COR-L47 (cell line): ENCODE measurements around the gene SRSF1.
A peak's percentile ranks its signal among the peaks of the same experiment; 100 is the strongest.
"Not testable (repeated sequence)": the region's sequence is repeated elsewhere in the genome, so short reads cannot be mapped to it uniquely, and the experiment has no call there.

Source experiments
- DNase-seq: peaks from one replicate; lab custom pipeline; 2025; lab: John Stamatoyannopoulos, UW

The SRSF1 gene, protein sequence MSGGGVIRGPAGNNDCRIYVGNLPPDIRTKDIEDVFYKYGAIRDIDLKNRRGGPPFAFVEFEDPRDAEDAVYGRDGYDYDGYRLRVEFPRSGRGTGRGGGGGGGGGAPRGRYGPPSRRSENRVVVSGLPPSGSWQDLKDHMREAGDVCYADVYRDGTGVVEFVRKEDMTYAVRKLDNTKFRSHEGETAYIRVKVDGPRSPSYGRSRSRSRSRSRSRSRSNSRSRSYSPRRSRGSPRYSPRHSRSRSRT

DNA sequence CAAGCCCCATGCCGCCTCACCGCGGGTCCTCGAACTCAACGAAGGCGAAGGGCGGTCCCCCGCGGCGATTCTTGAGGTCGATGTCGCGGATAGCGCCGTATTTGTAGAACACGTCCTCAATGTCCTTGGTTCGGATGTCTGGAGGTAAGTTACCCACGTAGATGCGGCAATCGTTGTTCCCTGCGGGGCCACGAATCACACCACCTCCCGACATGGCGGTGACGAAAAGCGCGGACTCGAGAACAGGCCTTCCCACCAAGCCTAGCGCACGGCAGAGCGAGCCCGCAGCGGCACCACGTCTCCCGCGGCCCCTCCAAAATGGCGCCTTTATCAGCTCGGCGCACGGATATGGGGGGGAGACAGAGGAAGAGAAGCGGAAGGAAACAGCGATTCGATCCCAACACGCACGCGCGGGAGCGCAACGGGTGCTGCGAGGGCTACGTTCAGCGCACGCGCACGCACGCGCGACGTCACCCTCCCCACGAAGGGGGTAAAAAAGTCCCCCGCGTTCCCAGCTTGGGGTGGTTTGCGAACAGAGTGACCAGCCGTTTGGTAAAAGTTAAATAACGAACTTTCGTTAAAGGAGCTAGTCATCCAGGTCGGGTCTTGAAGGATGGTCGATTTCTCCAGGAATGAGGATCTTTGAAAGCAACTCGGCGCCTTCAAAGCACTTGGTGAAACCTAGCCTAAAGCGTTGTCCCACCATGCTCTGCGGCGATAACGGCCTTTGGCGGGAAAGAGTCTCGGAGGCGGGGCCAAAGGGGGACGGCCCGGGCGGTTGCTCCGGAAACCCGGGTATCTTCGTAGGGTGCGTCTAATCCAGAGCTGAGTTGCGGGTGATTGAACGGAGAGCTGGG, at the start of gene SRSF1:
Gene SRSF1, minus strand, starts transcription at position 323 of the 857 bp plus-strand sequence. Its CDS starts 109 bp downstream, at position 214.
- peak; percentile 99 for DNase-seq

DNA sequence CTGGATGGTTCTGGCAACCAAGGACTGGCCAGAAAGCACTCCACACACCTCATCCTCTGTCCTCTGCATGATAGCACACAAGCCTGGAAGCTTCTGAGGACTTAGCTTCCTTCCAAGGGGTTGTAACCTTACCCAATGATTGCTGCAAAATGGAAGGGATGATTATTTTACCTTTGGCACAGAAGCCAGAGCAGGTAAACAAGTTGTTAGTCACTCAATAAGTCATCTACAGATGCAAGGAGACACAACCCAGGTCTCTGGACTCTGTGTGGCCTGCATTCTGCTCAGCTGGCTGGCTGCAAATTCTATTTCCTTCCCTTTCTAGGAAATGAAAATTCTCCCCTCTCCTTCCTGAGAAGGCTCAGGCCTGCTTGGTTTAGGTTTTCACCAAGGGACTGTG, 49.4 kb upstream of the SRSF1 start:
- DNase-seq: no peak

DNA sequence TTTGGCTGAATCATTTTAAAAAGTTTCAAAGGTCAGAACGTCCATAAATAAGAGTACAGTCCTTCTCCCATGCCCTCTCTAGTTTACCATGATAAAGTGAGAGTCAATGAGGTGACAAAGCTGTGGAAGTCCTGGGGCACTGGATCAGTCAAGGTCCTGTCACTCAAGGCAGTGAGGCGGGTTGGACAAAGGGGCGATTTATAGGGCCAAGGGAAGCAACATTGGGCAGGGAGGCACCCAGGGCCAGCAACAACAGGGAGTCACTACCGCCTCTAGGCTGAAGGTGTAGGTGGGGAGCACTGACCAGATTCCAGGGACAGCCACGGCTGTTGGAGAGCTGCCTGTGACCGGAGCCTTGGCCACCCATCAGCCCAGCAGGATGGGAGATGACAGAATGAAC, 47.6 kb upstream of the SRSF1 start:
- DNase-seq: no peak

DNA sequence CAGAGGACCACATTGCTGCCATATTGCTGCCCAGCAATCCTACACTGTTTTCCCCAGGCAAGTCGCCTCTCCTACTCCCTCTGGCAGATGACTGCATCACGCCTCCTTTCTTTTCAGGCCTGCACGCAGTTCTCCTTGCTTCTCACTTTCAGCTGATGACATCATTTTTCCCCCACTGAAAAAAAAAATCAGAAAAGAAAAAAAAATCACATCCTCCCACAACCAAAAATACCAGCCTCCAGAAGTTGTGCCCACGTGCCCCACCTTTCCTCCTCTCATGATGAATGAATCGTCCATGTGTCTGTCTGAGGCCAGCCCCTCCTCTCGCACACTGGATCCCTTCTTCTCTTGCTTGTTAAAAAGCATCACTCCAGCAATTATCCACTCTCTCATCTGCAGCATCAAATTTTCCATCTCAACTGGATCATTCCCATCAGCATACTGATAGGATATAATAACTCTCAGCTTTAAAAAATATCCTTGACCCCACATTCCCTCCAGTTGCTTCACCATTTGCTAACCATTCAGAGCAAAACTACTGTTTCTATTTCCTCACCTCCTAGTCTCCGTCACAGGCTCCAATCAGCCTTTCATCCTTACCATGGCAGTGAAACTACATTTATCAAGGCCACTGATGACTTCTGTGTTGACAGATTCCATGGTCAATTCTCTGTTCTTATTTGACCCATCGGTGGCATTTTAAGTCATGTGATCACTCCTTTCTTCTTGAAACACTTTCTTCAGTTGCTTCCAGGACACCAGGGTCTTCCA, 46.1 kb upstream of the SRSF1 start:
- no peak for DNase-seq

DNA sequence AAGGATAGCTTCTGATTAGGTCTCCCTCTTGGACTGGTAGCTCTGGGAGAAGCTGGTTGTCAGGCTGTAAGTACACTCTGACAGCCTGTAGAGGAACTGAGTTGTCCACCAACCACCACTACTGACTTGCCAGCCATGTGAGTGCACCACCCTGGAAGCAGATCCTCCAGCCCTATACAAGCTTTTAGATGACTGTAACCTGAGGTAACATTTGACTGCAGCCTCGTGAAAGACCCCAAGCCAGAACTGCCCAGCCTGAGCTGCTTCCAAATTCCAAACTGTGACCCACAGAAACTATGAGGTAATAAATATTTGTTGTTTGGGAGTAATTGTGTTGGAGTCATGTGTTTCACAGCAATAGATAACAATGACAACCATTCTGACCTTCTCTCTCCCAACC, 45.4 kb upstream of the SRSF1 start:
- DNase-seq: no peak

DNA sequence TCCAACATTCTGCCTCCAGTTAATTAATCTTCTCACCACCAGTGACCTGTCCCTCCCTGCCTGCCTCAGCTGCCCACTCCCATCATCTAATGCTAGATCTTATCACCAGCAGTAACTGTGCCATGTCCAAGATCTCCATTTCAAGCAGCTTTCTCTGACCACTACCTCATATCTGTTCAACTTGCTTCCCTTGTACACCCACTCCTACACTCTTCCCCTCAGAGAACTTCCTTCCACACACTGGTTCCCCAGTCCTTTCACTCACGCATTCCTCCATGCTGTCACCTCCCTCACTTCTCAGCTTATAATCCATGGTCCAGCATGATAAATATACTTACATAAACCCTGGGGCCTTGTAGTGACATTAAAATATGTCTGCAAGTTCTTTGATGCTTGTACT, 44.4 kb upstream of the SRSF1 start:
- no peak for DNase-seq

DNA sequence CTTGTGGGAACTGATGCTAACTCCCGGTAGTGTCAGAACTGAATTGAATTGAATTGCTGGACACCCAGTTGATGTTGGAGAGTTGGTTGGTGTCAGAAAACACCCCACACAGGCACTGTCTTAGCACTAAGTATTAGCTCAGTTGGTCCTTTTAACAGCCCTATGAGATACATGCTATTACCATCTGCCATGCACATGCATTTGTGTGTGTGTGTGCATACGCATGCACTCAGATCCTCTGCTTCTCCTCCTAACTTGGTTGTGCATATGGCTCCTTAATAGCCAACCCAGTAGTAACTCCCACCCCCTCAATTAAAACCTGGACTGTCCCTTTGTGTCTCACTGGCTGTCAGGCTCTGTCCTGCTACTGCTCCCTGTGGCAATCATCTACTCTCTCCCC, 43.9 kb upstream of the SRSF1 start:
- no peak for DNase-seq

DNA sequence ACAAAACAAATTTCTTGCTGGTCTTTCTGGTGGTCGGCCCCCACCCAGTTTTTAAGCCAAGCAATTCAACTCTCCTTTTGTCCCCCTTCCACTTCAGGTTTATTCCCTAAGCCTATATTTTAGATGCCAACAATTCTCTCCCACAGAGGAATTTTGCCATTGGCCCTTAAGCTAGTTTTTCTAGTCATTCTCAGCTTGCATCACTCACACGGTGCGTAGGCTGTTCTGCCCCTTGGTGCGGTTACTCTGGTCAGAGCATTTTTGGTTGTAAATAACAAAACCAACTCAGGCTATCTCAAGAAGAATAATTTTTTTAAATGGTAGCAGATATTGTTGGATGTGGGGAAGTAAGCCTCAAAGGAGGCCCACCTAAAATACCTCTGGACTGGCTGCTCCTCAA, 42.5 kb upstream of the SRSF1 start:
- no peak for DNase-seq

DNA sequence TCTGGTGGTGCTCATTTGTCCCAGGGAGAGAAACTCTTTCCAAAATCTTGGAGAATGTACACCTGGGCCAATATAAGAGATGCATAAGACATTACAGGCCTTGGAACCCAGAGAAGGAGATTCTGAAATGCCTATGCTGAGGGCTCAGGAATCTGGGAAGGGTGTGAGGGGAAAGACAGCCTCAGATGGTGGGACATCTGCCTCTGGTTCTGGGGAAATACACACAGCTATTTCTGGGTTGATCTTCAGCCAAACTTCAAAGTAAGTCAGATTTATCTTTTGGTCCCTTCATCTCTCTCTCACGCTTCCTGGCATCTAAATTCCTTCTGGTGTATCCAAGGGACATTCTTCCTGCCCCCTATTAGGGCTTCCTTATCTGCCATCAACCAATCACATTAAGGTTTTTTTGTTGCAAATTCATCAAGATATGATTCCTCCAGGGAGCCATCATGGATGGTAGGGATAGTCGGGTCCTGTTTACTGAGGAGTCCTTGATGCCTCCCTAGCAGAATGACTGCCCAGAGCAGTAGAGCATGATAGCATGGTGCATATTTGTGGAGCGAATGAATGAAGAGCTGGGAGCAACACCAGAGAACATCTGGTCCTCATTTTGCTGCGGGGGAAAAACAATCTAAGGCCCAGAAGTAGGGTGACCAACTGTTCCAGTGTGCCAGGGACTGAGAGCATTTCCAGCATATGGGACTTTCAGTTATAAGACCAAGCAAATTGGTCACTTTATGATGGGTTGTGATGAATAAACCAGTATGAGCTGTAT, 40.5 kb upstream of the SRSF1 start:
- DNase-seq: no peak

DNA sequence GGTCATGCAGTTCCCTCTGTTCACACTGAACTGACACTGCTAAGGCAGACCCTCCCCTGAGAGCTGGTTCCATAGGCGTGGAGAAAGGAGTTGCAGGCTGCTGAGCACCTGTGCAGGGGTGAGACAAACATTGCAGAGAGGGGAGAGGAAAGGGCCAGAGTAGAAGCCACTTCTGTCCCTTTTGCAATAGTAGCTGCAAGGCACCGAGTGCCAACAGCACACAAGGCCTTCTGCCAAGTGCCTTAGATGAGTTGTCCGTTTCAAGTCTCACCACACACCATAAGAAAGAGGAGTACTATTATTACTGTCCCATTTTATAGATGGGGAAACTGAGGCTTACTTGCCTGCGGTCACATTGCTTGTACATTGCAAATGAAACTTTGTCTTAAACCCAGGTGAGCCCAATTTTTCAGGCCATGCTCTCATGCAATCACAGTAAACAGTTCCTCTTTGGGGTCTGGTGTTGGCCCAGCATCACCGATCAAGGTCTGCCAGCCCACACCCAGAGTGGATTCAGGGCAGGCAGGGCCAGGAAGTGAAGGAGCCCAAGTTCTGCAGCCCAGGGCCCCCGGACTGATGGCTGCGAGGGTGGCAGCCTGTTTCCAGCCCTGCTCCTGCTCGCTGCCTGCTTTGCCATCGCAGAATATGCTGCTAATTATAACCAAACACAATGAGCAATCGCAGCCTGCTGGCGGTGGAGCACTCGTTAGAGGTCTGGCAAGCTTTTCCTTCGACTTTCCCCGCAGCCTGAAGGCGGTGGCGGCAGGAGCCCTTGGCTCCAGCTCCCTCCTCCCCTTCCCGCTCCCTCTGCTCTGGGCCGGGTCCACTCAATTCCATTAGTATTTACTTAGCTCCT, 39.4 kb upstream of the SRSF1 start:
- DNase-seq: no peak

DNA sequence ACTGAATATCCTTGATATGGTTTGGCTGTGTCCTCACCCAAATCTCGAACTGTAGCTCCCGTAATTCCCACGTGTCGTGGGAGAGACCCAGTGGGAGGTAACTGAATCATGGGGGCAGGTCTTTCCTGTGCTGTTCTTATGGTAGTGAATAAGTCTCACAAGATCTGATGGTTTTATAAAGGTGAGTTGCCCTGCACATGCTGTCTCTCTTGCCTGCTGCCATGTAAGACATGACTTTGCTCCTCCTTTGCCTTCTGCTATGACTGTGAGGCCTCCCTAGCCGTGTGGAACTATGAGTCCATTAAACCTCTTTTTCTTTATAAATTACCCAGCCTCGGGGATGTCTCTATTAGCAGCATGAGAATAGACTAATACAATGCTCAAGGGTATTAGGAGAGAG, 37.2 kb upstream of the SRSF1 start:
- DNase-seq: not testable (repeated sequence)

DNA sequence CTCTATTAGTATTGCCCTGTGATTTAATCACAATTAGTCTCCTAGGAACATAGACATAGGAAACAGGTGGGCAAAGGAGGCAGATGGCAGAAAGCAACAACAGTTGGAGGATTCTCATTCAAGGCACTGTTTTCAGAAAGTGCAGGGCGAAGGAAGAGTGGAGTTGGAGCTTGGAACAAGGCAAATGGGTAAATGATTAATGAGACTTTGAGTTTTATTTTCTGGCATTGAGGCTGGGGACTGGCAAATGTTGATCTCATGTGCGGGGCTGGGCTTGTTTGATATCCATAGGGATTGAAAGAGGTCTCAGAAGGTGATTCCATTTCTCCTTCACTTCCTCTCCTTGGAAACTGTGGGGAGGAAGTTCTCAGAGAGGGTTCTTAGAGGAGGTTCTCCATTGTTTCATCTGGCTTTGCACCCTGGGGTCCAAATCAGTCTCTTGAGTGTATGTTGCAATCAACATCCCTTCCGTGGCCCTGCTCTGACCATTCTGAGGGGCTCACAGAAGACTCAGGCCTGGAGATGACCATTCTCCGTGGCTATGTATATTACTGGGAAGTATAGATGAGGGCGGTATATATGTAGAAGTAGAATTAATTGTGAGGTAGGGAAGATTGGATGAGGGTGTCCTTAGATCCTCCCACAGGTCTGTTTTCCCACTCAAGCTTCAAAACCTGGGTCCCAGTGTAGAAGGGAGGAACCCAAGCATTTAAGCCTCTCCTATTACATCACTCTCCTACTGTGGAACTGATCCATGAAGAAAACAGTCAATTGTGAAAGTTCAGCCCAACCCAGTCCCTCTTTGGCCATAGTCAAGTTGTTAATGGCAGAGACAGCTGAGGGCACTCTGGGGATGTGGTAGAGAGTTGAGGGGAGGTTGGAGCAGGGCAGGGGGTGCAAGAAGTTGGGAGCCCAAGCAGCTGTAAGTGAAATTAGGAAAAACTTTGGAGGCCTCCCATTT, 36.5 kb upstream of the SRSF1 start:
- DNase-seq: no peak

DNA sequence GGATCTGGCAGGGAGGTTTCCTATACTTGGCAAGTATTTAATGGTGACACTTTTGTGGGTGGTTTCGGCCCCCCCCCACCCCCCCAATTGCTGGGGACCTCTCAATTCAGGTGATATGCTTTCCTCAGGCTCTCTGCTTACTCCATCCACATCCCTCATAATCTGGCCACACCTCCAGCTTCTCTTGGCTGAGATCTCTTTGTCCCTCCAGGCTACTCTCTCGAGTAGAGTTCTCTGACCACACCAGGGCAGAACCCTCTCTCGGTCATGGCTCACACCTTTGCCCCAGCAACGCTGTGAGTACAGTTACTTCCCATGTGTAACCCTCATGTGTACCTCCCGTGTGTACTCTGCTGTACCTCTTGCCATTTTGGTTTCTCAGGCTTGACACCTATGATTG, 34.1 kb upstream of the SRSF1 start:
- DNase-seq: no peak

DNA sequence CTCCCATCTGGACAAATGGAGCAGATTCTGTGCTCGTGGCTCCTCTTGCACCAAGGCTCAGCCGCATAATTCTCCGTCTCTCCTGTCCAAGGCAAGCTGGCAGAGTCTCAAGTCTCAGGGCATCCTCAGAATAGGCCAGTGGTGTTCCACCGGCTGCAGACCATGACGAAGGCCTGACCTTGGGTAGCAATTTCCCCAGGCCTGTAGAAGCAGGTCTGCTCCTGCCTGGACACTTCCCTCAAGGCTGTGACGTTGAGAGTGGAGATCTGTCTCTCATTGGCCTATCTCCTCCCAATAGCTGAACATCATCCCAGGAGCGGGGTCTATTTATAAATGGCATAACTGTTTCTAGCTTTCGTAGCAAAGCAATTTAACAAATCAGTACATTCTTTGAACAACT, 33.3 kb upstream of the SRSF1 start:
- no peak for DNase-seq

DNA sequence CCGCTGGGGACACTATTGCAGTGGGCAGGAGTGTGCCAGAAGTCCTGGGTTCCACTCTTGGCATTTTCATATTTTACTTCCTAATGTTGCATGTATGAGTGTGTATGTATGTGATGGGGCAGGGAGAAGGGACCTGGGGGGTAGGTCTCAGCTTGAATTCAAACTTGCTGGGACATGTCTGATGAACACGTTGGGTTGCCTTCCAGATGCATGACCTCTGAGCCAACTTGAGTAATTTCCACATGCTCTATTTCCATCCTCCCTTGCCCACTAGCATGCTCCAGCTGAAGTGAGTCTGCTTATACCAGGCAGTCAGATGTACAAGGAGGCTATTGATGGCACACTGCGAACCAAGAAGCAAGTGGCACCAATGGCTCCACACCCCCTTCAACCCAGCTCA, 32.9 kb upstream of the SRSF1 start:
- DNase-seq: no peak

DNA sequence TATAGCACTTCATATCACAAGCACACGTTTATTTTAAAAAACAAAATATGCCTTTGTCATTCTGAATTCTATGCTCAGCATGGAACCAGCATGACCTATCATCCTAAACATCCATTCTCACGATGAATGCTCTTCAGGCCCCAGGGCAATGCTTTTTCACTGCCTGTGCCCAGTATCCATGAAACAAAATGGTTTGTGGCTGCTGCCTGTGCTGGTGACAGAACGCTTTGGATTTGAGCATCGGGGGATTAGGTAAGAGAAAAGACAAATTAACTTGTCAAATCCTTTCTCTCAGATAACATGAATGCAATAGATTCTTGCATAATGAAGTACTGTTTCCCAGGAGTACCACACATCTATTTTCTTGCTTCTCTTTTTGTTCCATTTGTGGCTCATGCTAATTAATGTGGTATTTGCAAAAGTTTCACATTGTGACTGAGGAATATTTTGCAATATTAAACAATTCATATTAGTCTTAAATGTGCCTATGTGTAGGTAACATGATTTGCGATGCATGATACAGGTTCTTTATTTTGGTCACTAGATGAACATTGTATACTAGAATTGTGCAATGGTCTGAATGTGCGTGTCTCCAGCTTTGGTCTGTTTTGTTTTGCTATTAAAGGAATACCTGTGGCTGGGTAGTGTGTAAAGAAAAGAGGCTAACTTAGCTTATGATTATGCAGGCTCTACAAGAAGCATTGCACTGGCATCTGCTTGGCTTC, 25.8 kb upstream of the SRSF1 start:
- DNase-seq: no peak

DNA sequence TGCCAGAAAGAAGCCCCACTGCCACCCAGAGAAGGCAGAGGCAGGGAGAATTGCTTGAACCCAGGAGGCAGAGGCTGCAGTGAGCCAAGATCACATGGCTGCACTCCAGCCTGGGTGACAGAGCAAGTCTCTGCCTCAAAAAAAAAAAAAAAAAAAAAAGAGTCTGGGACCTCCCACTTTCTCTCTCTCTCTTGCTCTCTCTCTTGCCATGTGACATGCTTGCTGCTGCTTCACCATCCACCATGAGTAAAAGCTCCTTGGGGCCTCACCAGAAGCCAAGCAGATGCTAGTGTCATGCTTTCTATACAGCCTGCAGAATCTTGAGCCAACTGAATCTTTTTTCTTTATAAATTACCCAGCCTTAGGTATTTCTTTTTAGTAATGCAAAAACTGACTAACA, 21.5 kb upstream of the SRSF1 start:
- no peak for DNase-seq

DNA sequence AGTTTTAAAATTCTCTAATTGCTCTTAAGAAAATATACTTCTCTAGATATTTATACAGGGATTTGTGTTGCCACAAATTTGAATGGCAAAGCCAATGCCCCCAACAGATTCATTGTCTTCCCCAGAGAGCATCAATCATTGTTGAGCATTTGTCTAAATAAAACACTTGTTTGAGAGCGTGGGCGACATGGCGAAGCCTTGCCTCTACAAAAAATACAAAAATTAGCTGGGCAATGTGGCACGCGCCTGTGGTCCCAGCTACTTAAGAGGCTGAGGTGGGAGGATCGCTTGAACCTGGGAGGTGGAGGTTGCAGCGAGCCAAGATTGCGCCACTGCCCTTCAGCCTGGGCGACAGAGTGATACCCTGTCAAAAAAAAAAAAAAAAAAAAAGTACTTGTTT, 13.4 kb upstream of the SRSF1 start:
- peak; percentile 58 for DNase-seq

DNA sequence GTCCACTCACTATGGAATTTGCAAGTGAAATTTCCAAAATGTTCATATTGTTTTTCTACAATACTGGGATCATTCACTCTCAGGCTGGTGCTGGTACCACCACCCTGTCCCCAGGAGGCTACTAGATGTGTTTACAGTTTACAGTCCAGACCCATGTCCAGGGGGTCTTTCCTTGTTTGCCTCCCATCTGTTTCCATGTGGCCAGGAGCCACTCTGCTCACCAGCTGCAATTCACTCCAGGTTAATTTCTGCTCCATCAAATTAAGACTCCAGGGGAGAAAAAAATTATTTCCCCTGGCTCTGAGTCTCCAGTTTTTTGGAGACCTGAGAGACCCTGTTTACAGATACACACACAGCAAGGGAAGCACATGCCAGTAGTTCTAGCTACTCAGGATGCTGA, 12.5 kb upstream of the SRSF1 start:
- DNase-seq: peak; percentile 27
